Vagina (tissue), 2 donors: ENCODE data around the gene UQCRC2.
"Not testable (repeated sequence)": the region's sequence is repeated elsewhere in the genome, so short reads cannot be mapped to it uniquely, and the experiment has no call there.

ENCODE experiments used
- POLR2A ChIP-seq, 2 donors: fragments of 450-650 bp; IDR thresholded peaks; one replicate each; pipeline ENCODE4 v1.6.1; 2017; ENCODE audit warnings: antibody characterized with exemption in 2 of 2, mild to moderate bottlenecking in 2 of 2, moderate library complexity in 2 of 2
- TF ChIP-seq, protein P1 (sequence below), 3 experiments: fragments of 450-650 bp in 2 of 3; fragments of 200-600 bp in 1 of 3; sonication (generic) in 1 of 3; IDR thresholded peaks; one replicate each; pipeline ENCODE4 v1.5.1; 2017 to 2019; ENCODE audit warnings: antibody characterized with exemption in 3 of 3, mild to moderate bottlenecking in 2 of 3, moderate library complexity in 2 of 3

DNA sequence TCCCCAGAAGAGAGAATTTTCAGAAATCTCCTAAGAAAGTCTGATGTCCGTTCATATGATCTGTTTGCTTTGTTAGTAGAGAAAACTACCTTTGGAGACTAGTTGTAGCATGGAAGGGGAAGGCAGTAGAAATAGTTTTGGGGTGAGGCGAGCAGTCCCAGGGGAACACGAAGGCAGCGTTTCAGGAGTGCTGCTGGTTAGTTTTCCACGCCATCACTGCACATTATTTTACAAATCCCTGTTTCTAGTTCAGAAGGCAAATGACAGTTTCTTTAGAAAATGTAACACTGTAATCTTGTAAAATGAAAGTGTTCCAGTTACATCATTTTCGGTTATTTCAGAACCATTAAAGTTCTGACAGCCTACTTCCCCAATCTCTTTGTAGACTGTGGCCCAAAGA, 16.9 kb upstream of the UQCRC2 start:
- TF ChIP-seq, protein P1, sequence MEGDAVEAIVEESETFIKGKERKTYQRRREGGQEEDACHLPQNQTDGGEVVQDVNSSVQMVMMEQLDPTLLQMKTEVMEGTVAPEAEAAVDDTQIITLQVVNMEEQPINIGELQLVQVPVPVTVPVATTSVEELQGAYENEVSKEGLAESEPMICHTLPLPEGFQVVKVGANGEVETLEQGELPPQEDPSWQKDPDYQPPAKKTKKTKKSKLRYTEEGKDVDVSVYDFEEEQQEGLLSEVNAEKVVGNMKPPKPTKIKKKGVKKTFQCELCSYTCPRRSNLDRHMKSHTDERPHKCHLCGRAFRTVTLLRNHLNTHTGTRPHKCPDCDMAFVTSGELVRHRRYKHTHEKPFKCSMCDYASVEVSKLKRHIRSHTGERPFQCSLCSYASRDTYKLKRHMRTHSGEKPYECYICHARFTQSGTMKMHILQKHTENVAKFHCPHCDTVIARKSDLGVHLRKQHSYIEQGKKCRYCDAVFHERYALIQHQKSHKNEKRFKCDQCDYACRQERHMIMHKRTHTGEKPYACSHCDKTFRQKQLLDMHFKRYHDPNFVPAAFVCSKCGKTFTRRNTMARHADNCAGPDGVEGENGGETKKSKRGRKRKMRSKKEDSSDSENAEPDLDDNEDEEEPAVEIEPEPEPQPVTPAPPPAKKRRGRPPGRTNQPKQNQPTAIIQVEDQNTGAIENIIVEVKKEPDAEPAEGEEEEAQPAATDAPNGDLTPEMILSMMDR (IDR thresholded peaks at IDR 0.05), result not testable (repeated sequence)
- not testable (repeated sequence) for TF ChIP-seq POLR2A (IDR thresholded peaks at IDR 0.05)
